Measurements from ENCODE around the gene P3H2. TPM values are rescaled to one million over a fixed set of nuclear protein-coding genes. Genes with fewer than 3 reads are reported as not detected.
A peak's percentile ranks its signal among the peaks of the same experiment; 100 is the strongest.

P3H2 gene
- total and polyA plus RNA-seq, 2 of the 4 experiments (the other 2 are of a cell fraction): 54.7 to 64.3 TPM

DNA sequence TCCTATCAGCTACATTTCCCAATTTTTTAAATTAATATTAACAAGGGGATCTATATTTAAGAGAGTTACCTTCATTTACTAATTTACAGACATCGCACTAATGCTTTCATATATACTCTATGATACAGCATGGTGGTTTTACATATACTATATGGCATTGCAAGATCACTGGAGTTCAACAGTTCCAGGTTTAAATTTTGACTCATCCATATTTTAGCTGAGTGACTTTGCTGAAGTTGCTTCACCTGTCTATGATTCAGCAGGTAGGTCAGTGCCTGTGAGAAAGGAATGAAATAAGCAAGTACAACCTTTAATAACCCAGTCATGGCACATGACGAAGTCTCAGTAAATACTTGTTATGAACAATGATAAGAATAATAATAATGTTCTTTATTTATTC lies 211.1 kb downstream of the P3H2 start:
- Histone ChIP-seq H3K27me3 (ENCODE audit: control insufficient read depth, insufficient read depth, low read length) (no peaks in the 10 kb centered on the region), H3K56ac (ENCODE audit: extremely low read depth, insufficient read depth, low read length) (no peak overlapping the region), H4K8ac (ENCODE audit: low read depth in 2 of 2, low read length in 2 of 2) (peak overlapping the region in 1 of 2 experiments; percentile 40; a peak in 1 of 4 replicates), H3K9me1 (ENCODE audit: insufficient read depth, low read length) (peaks cover 2% of the 10 kb centered on the region; the same call in 1 of the 2 replicates), H3K4me1 (ENCODE audit: control insufficient read depth, insufficient read depth, low read length) (peaks cover 1% of the 10 kb centered on the region; the same call in 1 of the 2 replicates), H3K27ac (ENCODE audit: insufficient read depth, low read length) (no peak overlapping the region), H2BK15ac (ENCODE audit: low read depth, low read length) (peak overlapping the region; percentile 21; the same call in 1 of the 3 replicates), H3K4ac (ENCODE audit: low read depth, low read length) (peak overlapping the region; percentile 30; the same call in 1 of the 2 replicates), H3K4me3 (ENCODE audit: insufficient read depth, low read depth, low read length) (no peak overlapping the region), H3K79me1 (ENCODE audit: low read depth in 1 of 2, low read length in 2 of 2) (no peaks in the 10 kb centered on the region), H2BK20ac (ENCODE audit: low read depth, low read length) (no peak overlapping the region), H2AK9ac (replicated peaks; ENCODE audit: low read depth, low read length, poor library complexity) (no peak overlapping the region), H2AK5ac (ENCODE audit: low read depth, low read length) (no peak overlapping the region), H3K23ac (ENCODE audit: low read depth, low read length) (no peak overlapping the region; the same call in 1 of the 2 replicates), H3K9ac (ENCODE audit: low read depth, low read length) (no peak overlapping the region), H3K18ac (ENCODE audit: low read depth, low read length) (no peak overlapping the region), H3K9me3 (ENCODE audit: control insufficient read depth, insufficient read depth, low read length) (no peaks in the 10 kb centered on the region), H4K91ac (ENCODE audit: insufficient read depth, low read depth, low read length) (no peak overlapping the region), H3K14ac (replicated peaks; ENCODE audit: low read depth, low read length) (no peak overlapping the region), H3K4me2 (ENCODE audit: low read depth, low read length) (no peak overlapping the region), H2BK5ac (ENCODE audit: low read depth, low read length, poor library complexity, severe bottlenecking) (no peak overlapping the region), H4K20me1 (ENCODE audit: insufficient read depth, low read length) (no peaks in the 10 kb centered on the region), H4K5ac (ENCODE audit: low read depth, low read length) (no peak overlapping the region), H3K36me3 (ENCODE audit: control insufficient read depth, insufficient read depth, low read length) (no peaks in the 10 kb centered on the region), H2AFZ (replicated peaks; ENCODE audit: low read length, poor library complexity) (no peak overlapping the region), H2BK120ac (ENCODE audit: low read depth, low read length) (peak overlapping the region; percentile 42; the same call in 1 of the 2 replicates)
- ChIA-PET POLR2A (ENCODE audit: unreplicated experiment) (no interaction called here), CTCF (no interaction called here)
- ATAC-seq (ENCODE audit: low read depth) (no peak), DNase-seq (no peak)
- no CpG with 5 or more reads among the region's 2 CpGs for WGBS, 2 experiments (ENCODE audit: extremely low coverage in 2 of 2, insufficient read length in 1 of 2)
- intact Hi-C loops (cut with micrococcal nuclease) (no loop called here), in situ Hi-C loops (cut with MboI; ENCODE audit: low sequenced_read_pairs) (no loop called here), dilution Hi-C loops (cut with HindIII; ENCODE audit: low sequenced_read_pairs, unreplicated experiment) (no loop called here)
- BruUV-seq (replicated peaks): no TSS peak
- TF ChIP-seq BHLHE40 (IDR thresholded peaks at IDR 0.05; ENCODE audit: low read depth, low read length) (no peak), CHD1 (IDR thresholded peaks at IDR 0.05; ENCODE audit: low read depth, low read length) (no peak), RAD21 (IDR thresholded peaks at IDR 0.05; ENCODE audit: low read length) (no peak), MAFK (IDR thresholded peaks at IDR 0.05; ENCODE audit: low read depth, low read length) (no peak), RCOR1 (IDR thresholded peaks at IDR 0.05; ENCODE audit: insufficient replicate concordance, low read length) (no peak), SMC3 (IDR thresholded peaks at IDR 0.05; ENCODE audit: low read depth, low read length) (no peak), CEBPB (IDR thresholded peaks at IDR 0.05; ENCODE audit: low read depth, low read length) (no peak), RFX5 (IDR thresholded peaks at IDR 0.05; ENCODE audit: low read depth, low read length) (no peak), NFE2L2 (IDR thresholded peaks at IDR 0.05; ENCODE audit: low read depth, low read length) (no peak), FOS (IDR thresholded peaks at IDR 0.05; ENCODE audit: low read depth, low read length) (no peak), MAZ (IDR thresholded peaks at IDR 0.05; ENCODE audit: borderline replicate concordance, low read depth, low read length) (no peak), POLR2A (IDR thresholded peaks at IDR 0.05; ENCODE audit: low read depth, low read length) (no peak), MXI1 (IDR thresholded peaks at IDR 0.05; ENCODE audit: borderline replicate concordance, low read depth, low read length) (no peak)
- TF ChIP-seq, protein P1, sequence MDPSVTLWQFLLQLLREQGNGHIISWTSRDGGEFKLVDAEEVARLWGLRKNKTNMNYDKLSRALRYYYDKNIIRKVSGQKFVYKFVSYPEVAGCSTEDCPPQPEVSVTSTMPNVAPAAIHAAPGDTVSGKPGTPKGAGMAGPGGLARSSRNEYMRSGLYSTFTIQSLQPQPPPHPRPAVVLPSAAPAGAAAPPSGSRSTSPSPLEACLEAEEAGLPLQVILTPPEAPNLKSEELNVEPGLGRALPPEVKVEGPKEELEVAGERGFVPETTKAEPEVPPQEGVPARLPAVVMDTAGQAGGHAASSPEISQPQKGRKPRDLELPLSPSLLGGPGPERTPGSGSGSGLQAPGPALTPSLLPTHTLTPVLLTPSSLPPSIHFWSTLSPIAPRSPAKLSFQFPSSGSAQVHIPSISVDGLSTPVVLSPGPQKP (IDR thresholded peaks at IDR 0.05; ENCODE audit: borderline replicate concordance, low read depth, low read length): no peak
- TF ChIP-seq, protein P2, sequence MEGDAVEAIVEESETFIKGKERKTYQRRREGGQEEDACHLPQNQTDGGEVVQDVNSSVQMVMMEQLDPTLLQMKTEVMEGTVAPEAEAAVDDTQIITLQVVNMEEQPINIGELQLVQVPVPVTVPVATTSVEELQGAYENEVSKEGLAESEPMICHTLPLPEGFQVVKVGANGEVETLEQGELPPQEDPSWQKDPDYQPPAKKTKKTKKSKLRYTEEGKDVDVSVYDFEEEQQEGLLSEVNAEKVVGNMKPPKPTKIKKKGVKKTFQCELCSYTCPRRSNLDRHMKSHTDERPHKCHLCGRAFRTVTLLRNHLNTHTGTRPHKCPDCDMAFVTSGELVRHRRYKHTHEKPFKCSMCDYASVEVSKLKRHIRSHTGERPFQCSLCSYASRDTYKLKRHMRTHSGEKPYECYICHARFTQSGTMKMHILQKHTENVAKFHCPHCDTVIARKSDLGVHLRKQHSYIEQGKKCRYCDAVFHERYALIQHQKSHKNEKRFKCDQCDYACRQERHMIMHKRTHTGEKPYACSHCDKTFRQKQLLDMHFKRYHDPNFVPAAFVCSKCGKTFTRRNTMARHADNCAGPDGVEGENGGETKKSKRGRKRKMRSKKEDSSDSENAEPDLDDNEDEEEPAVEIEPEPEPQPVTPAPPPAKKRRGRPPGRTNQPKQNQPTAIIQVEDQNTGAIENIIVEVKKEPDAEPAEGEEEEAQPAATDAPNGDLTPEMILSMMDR (conservative IDR thresholded peaks at IDR 0.05; ENCODE audit: low read depth, low read length): no peak
- TF ChIP-seq, protein P3, sequence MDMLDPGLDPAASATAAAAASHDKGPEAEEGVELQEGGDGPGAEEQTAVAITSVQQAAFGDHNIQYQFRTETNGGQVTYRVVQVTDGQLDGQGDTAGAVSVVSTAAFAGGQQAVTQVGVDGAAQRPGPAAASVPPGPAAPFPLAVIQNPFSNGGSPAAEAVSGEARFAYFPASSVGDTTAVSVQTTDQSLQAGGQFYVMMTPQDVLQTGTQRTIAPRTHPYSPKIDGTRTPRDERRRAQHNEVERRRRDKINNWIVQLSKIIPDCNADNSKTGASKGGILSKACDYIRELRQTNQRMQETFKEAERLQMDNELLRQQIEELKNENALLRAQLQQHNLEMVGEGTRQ (IDR thresholded peaks at IDR 0.05; ENCODE audit: low read depth, low read length): no peak

Measured in IMR-90 (cell line).